ENCODE results near the gene STAM2.
"Not testable (repeated sequence)": the region's sequence is repeated elsewhere in the genome, so short reads cannot be mapped to it uniquely, and the experiment has no call there.

The STAM2 gene

GRCh38 chr2:152100961-152101360, 74.6 kb downstream of the STAM2 start:
- H3K4me3 ChIP-seq (ENCODE audit: low read depth in 1 of 2, low read length in 2 of 2), result no peak overlapping the region
- H3K9ac ChIP-seq (ENCODE audit: low read length), result no peak overlapping the region
- H3K27me3 ChIP-seq (ENCODE audit: control insufficient read depth in 1 of 2, insufficient read depth in 2 of 2, low read length in 2 of 2), result peaks cover 12 to 15% of the 10 kb centered on the region in 2 donors
- H3K36me3 ChIP-seq (ENCODE audit: insufficient read depth, low read length), result no peaks in the 10 kb centered on the region
- H3K9me3 ChIP-seq (ENCODE audit: low read length), result no peaks in the 10 kb centered on the region
- no peak overlapping the region for H3K27ac ChIP-seq (ENCODE audit: low read depth, low read length)
- peaks cover 6% of the 10 kb centered on the region for H3K4me1 ChIP-seq (ENCODE audit: insufficient read depth, low read length)

DNA sequence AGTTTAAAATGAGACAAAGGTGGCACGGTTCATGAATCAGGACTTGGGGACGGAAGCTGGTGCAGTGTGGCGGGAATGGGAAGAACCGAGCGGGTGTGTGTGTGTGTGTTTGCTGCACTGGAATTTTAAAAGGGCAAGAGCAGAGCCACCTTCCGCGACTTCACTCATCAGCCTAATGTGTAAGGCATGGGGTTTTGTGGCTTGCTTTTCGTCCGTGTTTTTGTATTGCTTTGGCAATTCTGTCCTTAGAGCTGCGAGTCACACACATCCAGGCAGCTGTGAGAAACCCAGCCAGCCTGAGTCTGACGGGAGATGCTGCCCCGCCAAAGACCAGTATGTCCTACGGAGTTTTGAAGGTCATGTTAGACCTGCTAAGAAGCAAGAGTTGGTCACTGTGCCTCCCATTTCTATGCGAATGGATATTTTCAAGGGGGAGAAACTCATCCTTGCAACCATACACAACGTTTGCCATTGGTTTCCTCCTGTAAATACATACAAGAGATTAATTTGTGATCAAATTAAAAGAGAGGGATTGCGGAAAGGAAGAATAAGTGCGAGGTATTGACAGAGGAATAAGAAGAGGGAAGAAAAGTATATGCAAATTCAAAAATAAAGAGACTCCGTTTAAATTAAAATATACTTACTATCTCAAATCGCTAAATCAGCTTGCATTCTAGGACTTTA, 76.1 kb downstream of the STAM2 start:
- Histone ChIP-seq H3K36me3 (ENCODE audit: insufficient read depth, low read length) (no peaks in the 10 kb centered on the region), H3K4me3 (ENCODE audit: low read depth in 1 of 2, low read length in 2 of 2) (peak overlapping the region; percentile 66 to 86), H3K27me3 (ENCODE audit: control insufficient read depth in 1 of 2, insufficient read depth in 2 of 2, low read length in 2 of 2) (peaks cover 12 to 15% of the 10 kb centered on the region in 2 donors), H3K9me3 (ENCODE audit: low read length) (no peaks in the 10 kb centered on the region), H3K4me1 (ENCODE audit: insufficient read depth, low read length) (peaks cover 6% of the 10 kb centered on the region), H3K27ac (ENCODE audit: low read depth, low read length) (no peak overlapping the region), H3K9ac (ENCODE audit: low read length) (no peak overlapping the region)

DNA sequence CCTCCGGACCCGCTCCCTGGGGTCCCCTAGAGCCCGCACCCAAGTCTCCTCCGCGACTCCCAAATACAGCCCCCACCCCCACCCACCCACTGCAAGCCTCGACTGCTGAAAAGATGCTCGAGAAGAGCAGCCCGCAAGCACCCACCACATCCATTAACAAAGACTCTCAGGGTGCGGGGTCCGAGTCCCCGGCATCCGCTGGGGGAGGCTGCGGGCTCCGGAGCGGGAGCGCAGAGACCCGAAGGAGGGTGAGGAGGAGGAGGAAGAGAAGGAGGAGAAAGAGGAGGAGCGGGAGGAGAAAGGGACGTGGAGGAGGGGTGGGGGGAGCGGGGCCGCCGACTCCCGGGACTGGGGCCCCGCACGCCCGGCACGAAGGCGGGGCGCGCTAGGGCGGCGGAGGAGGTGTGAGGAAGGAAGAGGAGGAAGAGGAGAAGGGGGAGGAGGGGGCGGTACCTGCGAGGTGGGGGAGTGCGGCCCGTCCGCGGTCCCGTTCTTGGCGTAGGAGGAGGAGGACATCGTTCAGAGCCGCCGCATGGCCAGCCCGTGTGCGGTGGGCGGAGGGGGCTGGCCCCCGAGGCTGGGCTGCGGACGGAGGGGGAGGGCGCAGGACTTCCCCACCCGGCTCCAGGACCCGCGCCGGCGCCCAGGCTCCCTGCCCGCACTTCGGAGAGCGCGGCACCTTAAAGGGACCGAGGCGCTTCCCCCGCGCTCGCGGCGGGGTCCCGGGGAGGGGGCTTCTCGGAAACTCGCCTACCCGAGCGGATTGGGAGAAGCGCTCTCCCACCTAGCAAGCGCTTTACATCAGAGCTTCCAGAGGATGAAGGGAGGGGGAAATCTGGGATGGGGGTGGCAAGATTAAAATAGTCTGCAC, 76.8 kb downstream of the STAM2 start, which contains the start of gene CACNB4:
TSS of gene CACNB4 (minus strand) at position 549 of the 871 bp plus-strand sequence.
- Histone ChIP-seq H3K4me3 (ENCODE audit: low read depth in 1 of 2, low read length in 2 of 2) (peak within 1 kb of the TSS; percentile 66 to 86), H3K9ac (ENCODE audit: low read length) (peak within 1 kb of the TSS; percentile 28), H3K4me1 (ENCODE audit: insufficient read depth, low read length) (peaks cover 6% of the 10 kb centered on the region), H3K9me3 (ENCODE audit: low read length) (no peaks in the 10 kb centered on the region), H3K27me3 (ENCODE audit: control insufficient read depth in 1 of 2, insufficient read depth in 2 of 2, low read length in 2 of 2) (peaks cover 12 to 15% of the 10 kb centered on the region in 2 donors), H3K36me3 (ENCODE audit: insufficient read depth, low read length) (no peaks in the 10 kb centered on the region), H3K27ac (ENCODE audit: low read depth, low read length) (peak within 1 kb of the TSS; percentile 49)

GRCh38 chr2:152097801-152098495, 77.6 kb downstream of the STAM2 start:
- no peak overlapping the region for H3K27ac ChIP-seq (ENCODE audit: low read depth, low read length)
- H3K9ac ChIP-seq (ENCODE audit: low read length), result peak overlapping the region; percentile 28
- H3K36me3 ChIP-seq (ENCODE audit: insufficient read depth, low read length), result no peaks in the 10 kb centered on the region
- H3K4me3 ChIP-seq (ENCODE audit: low read depth in 1 of 2, low read length in 2 of 2), result peak overlapping the region; percentile 66 to 86
- no peaks in the 10 kb centered on the region for H3K9me3 ChIP-seq (ENCODE audit: low read length)
- peaks cover 6% of the 10 kb centered on the region for H3K4me1 ChIP-seq (ENCODE audit: insufficient read depth, low read length)
- peaks cover 12 to 15% of the 10 kb centered on the region in 2 donors for H3K27me3 ChIP-seq (ENCODE audit: control insufficient read depth in 1 of 2, insufficient read depth in 2 of 2, low read length in 2 of 2)

DNA sequence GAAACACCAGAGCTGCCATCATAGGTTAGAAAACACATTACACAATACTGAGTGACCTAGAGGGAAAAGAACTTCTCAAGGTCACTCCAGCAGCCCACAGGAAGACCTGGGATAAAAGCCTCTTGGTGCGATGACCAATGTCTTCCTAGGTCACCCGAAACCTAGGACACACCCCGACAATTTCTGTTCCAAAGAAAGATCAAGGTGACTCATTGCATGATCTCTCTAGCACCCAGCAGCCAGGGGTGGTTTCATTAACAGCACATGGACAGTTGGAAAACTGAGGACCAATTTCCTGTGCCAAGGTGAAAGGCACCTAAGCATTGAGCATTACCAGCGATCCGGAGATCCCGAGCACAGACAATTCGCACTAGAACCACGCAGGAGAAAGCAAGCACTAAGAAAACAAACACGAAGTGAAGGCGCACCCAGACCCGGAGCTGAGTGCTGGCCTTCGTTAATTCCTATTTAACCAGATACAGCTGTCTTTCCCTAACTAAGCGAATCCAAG, 78.2 kb downstream of the STAM2 start:
- Histone ChIP-seq H3K9me3 (ENCODE audit: low read length) (no peaks in the 10 kb centered on the region), H3K36me3 (ENCODE audit: insufficient read depth, low read length) (no peaks in the 10 kb centered on the region), H3K27me3 (ENCODE audit: control insufficient read depth in 1 of 2, insufficient read depth in 2 of 2, low read length in 2 of 2) (peaks cover 12 to 15% of the 10 kb centered on the region in 2 donors), H3K27ac (ENCODE audit: low read depth, low read length) (no peak overlapping the region), H3K9ac (ENCODE audit: low read length) (peak overlapping the region; percentile 28), H3K4me1 (ENCODE audit: insufficient read depth, low read length) (peaks cover 6% of the 10 kb centered on the region), H3K4me3 (ENCODE audit: low read depth in 1 of 2, low read length in 2 of 2) (peak overlapping the region; percentile 66 to 86)

DNA sequence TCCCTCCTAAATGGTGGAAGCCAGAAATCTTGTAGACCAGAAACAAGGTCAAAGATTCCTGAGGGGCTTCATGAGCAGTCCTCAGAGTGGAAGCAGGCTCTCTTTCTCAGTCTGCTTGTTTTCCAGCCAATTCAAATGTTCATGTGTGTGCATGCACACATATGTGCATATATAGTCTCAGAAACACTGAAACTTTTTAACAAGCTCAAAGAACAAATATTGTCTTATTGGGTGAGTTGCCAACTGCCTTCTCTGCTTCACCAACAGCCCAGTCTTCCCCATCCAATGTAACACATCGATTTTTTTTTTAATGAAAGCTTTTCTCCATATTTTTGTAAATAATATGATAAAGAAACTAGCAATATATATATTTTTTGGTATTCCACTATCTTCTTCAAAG, 80.4 kb downstream of the STAM2 start:
- H3K27me3 ChIP-seq (ENCODE audit: control insufficient read depth in 1 of 2, insufficient read depth in 2 of 2, low read length in 2 of 2), result peaks cover 2 to 5% of the 10 kb centered on the region in 2 donors
- H3K9me3 ChIP-seq (ENCODE audit: low read length), result no peaks in the 10 kb centered on the region
- peaks cover 6% of the 10 kb centered on the region for H3K4me1 ChIP-seq (ENCODE audit: insufficient read depth, low read length)
- no peak overlapping the region for H3K4me3 ChIP-seq (ENCODE audit: low read depth in 1 of 2, low read length in 2 of 2)
- H3K27ac ChIP-seq (ENCODE audit: low read depth, low read length), result no peak overlapping the region
- no peak overlapping the region for H3K9ac ChIP-seq (ENCODE audit: low read length)
- no peaks in the 10 kb centered on the region for H3K36me3 ChIP-seq (ENCODE audit: insufficient read depth, low read length)

GRCh38 chr2:152094014-152094413, 81.5 kb downstream of the STAM2 start:
- Histone ChIP-seq H3K36me3 (ENCODE audit: insufficient read depth, low read length) (no peaks in the 10 kb centered on the region), H3K9me3 (ENCODE audit: low read length) (no peaks in the 10 kb centered on the region), H3K4me1 (ENCODE audit: insufficient read depth, low read length) (no peaks in the 10 kb centered on the region), H3K4me3 (ENCODE audit: low read depth in 1 of 2, low read length in 2 of 2) (no peak overlapping the region), H3K27ac (ENCODE audit: low read depth, low read length) (no peak overlapping the region), H3K27me3 (ENCODE audit: control insufficient read depth in 1 of 2, insufficient read depth in 2 of 2, low read length in 2 of 2) (no peaks in the 10 kb centered on the region), H3K9ac (ENCODE audit: low read length) (no peak overlapping the region)

- Histone ChIP-seq H3K4me1 (ENCODE audit: insufficient read depth, low read length) (no peaks in the 10 kb centered on the region), H3K4me3 (ENCODE audit: low read depth in 1 of 2, low read length in 2 of 2) (no peak overlapping the region)
Observed at GRCh38 chr2:152093464-152093863, 82.1 kb downstream of the STAM2 start.

DNA sequence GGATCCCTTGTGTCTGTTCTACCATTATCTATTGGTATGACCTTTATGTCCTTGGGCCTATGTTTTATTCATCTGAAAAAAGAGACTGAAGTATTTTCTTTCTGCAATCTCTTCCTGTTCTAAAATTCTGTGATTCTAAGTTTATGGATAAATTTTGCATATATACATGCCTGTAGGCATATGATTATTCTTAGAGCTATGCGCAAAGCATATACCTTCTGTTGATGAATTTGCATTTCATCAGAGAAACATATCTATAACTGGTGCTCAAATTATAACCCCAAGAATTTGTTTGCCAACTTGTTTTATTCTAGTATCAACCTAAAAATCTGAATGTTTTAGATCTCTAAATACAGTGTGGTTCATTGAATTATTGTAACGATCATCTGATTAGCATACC, 83.5 kb downstream of the STAM2 start:
- Histone ChIP-seq H3K4me1 (ENCODE audit: insufficient read depth, low read length) (no peaks in the 10 kb centered on the region), H3K4me3 (ENCODE audit: low read depth in 1 of 2, low read length in 2 of 2) (no peak overlapping the region), H3K27ac (ENCODE audit: low read depth, low read length) (no peak overlapping the region), H3K36me3 (ENCODE audit: insufficient read depth, low read length) (no peaks in the 10 kb centered on the region), H3K9ac (ENCODE audit: low read length) (no peak overlapping the region), H3K9me3 (ENCODE audit: low read length) (no peaks in the 10 kb centered on the region), H3K27me3 (ENCODE audit: control insufficient read depth in 1 of 2, insufficient read depth in 2 of 2, low read length in 2 of 2) (no peaks in the 10 kb centered on the region)

More at GRCh38 chr2:152093464-152093863, 82.1 kb downstream of the STAM2 start:
- Histone ChIP-seq H3K9ac (ENCODE audit: low read length) (no peak overlapping the region), H3K9me3 (ENCODE audit: low read length) (no peaks in the 10 kb centered on the region), H3K27ac (ENCODE audit: low read depth, low read length) (no peak overlapping the region), H3K27me3 (ENCODE audit: control insufficient read depth in 1 of 2, insufficient read depth in 2 of 2, low read length in 2 of 2) (no peaks in the 10 kb centered on the region), H3K36me3 (ENCODE audit: insufficient read depth, low read length) (no peaks in the 10 kb centered on the region)

GRCh38 chr2:152090726-152091125, 84.8 kb downstream of the STAM2 start:
- H3K4me1 ChIP-seq (ENCODE audit: insufficient read depth, low read length); H3K4me3 ChIP-seq (ENCODE audit: low read depth in 1 of 2, low read length in 2 of 2); H3K9me3 ChIP-seq (ENCODE audit: low read length); H3K27ac ChIP-seq (ENCODE audit: low read depth, low read length); H3K27me3 ChIP-seq (ENCODE audit: control insufficient read depth in 1 of 2, insufficient read depth in 2 of 2, low read length in 2 of 2); H3K36me3 ChIP-seq (ENCODE audit: insufficient read depth, low read length); H3K9ac ChIP-seq (ENCODE audit: low read length): not testable (repeated sequence)

GRCh38 chr2:152089238-152089637, 86.3 kb downstream of the STAM2 start:
- H3K9me3 ChIP-seq (ENCODE audit: low read length), result no peaks in the 10 kb centered on the region
- no peak overlapping the region for H3K4me3 ChIP-seq (ENCODE audit: low read depth in 1 of 2, low read length in 2 of 2)
- no peaks in the 10 kb centered on the region for H3K27me3 ChIP-seq (ENCODE audit: control insufficient read depth in 1 of 2, insufficient read depth in 2 of 2, low read length in 2 of 2)
- no peak overlapping the region for H3K27ac ChIP-seq (ENCODE audit: low read depth, low read length)
- no peaks in the 10 kb centered on the region for H3K4me1 ChIP-seq (ENCODE audit: insufficient read depth, low read length)
- H3K36me3 ChIP-seq (ENCODE audit: insufficient read depth, low read length), result no peaks in the 10 kb centered on the region
- no peak overlapping the region for H3K9ac ChIP-seq (ENCODE audit: low read length)
